ENCODE data around the gene ZNF683.
"Not testable (repeated sequence)": the region's sequence is repeated elsewhere in the genome, so short reads cannot be mapped to it uniquely, and the experiment has no call there.

Gene ZNF683

DNA sequence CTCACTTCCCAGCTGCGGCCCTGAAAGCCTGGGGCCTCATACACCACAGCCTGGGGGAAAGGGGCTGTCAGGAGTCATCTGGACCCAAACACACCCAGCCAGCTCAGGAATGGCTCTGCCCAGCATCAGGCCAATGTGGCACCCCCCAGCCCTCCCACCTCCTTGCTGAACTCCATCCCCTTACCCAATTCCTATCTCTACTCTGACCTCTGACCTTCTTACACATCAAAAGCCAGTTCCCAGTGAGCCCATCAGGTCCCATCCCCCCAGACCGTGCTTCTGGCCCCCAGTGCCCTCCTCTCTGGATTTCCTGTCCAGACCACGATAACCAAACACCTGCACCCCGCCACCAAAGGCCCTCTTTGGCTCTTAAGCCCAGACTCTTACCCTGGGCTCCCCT lies 34.9 kb downstream of the ZNF683 start:
- no peak overlapping the region for H3K4me3 ChIP-seq (ENCODE audit: control insufficient read depth, low read depth, low read length)
- TF ChIP-seq, protein P1, sequence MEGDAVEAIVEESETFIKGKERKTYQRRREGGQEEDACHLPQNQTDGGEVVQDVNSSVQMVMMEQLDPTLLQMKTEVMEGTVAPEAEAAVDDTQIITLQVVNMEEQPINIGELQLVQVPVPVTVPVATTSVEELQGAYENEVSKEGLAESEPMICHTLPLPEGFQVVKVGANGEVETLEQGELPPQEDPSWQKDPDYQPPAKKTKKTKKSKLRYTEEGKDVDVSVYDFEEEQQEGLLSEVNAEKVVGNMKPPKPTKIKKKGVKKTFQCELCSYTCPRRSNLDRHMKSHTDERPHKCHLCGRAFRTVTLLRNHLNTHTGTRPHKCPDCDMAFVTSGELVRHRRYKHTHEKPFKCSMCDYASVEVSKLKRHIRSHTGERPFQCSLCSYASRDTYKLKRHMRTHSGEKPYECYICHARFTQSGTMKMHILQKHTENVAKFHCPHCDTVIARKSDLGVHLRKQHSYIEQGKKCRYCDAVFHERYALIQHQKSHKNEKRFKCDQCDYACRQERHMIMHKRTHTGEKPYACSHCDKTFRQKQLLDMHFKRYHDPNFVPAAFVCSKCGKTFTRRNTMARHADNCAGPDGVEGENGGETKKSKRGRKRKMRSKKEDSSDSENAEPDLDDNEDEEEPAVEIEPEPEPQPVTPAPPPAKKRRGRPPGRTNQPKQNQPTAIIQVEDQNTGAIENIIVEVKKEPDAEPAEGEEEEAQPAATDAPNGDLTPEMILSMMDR (conservative IDR thresholded peaks at IDR 0.05; ENCODE audit: control insufficient read depth, insufficient read depth, low read depth, low read length): no peak
- no peak for DNase-seq (ENCODE audit: low read depth)

DNA sequence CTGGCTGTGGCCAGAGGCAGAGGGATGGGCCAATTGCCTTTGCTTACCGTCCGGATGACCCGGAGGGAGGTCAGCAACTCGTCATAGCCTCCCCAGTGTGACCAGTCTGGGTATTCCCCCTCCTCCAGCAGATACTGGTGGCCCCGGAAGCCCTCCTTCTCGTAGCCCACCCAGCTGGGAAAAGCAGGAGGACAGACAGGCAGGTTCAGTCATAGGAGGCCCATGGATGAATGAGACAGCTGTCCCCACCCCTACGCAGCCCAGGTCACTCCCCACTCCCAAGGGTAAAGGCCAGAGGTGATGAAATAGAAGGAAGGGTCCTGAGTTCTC lies 35.4 kb downstream of the ZNF683 start:
- no peak overlapping the region for H3K4me3 ChIP-seq (ENCODE audit: control insufficient read depth, low read depth, low read length)
- DNase-seq (ENCODE audit: low read depth): no peak
- TF ChIP-seq, protein P1 (conservative IDR thresholded peaks at IDR 0.05; ENCODE audit: control insufficient read depth, insufficient read depth, low read depth, low read length): no peak

DNA sequence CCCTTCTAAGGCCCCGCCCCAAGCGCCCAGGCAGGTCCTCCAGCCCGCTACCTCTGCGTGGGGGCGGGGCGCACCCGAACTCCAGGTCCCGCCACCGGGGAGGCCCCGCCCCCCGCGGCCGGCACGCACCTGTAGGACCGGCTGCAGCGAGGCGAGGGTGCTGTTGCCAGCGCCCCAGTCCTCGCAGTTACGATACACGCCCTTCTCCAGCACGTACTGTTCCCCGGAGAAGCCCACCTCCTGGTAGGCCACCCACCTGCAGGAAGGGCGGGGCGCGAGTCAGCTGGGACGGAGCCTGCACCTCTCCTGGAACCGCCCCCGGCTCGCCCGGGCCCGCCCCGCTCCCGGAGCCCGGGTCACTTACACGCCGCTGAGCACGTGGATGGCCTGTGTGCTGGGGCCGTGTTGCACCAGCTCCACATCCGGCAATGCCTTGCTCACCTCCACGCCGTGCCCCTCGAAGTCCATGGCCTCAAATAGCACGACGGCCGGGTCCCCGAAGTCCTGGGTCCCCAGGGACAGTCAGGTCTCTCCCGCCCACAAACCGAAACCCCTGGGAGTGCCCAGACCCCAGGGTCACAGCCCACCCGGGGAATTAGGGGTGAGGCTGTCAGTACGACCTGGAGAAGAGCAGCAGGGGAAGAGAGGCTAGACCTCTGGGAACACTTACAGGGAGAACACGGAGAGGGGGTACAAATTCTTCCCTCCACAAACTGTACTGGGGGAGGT lies 35.9 kb downstream of the ZNF683 start:
- no peak for DNase-seq (ENCODE audit: low read depth)
- peak overlapping the region; percentile 42 for H3K4me3 ChIP-seq (ENCODE audit: control insufficient read depth, low read depth, low read length)
- TF ChIP-seq, protein P1 (conservative IDR thresholded peaks at IDR 0.05; ENCODE audit: control insufficient read depth, insufficient read depth, low read depth, low read length): no peak

DNA sequence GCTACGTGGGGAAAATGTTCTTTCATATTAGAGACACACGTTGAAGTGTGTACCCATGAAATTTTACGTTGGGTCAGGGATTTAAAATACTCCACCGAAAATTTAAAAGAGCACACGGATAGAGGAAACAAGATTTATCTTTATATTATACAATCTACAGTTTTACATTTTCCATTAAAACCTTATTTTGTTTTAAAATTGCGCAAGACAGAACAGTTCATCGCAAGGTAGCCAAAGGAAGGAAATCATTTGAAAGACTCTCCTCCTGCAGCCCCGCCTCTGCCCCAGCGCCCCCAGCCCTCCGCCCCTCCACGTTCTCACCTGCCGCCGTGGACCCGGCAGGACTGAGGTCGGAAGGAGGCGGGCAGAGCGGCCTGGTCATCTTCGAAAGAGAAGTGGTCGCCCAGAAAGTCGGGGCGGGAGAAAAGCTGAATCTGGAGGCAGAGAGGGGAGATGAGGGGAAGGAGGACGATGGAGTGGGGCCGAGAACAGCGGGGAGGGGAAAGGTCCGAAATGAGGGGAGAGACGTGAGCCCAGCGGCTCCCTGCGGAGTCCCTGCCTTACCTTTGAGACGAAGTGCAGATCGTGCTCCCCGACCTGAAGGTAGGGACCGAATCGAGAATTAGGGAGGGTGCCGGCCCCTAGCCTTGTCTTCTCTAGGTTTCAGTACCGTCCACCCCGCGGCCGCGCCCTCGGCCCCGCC lies 36.6 kb downstream of the ZNF683 start:
- peak overlapping the region; percentile 42 for H3K4me3 ChIP-seq (ENCODE audit: control insufficient read depth, low read depth, low read length)
- DNase-seq (ENCODE audit: low read depth): no peak
- TF ChIP-seq, protein P1 (conservative IDR thresholded peaks at IDR 0.05; ENCODE audit: control insufficient read depth, insufficient read depth, low read depth, low read length): no peak

DNA sequence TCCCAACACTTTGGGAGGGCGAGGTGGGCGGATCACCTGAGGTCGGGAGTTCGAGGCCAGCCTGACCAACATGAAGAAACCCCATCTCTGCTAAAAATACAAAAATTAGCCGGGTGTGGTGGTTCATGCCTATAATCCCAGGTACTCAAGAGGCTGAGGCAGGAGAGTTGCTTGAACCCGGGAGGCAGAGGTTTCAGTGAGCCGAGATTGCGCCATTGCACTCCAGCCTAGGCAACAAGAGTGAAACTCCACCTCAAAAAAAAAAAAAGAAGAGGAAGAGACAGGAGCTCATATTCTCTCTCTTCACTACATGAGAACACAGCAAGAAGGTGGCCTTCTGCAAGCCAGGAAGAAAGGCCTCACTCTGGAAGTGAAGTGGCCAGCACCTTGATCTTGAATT lies 39.2 kb downstream of the ZNF683 start:
- not testable (repeated sequence) for H3K4me3 ChIP-seq (ENCODE audit: control insufficient read depth, low read depth, low read length); DNase-seq (ENCODE audit: low read depth)

DNA sequence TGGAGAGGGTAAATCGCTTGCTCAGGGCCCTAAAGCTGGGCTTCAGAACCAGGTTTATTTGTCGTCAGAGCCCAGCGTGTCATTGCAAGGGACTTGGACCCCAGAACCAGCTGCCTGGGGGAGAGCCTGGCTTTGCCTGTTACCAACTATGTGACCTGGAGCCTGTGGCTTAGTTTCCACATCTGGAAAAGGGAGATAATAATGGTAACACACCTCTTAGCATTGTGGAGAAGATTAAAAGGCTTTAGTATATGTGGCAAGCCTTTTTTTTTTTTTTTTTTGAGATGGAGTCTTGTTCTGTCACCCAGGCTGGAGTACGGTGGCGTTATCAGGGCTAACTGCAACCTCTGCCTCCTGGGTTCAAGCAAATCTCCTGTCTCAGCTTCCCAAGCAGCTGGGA lies 42.3 kb downstream of the ZNF683 start:
- no peak overlapping the region for H3K4me3 ChIP-seq (ENCODE audit: control insufficient read depth, low read depth, low read length)
- no peak for DNase-seq (ENCODE audit: low read depth)
- TF ChIP-seq, protein P1 (conservative IDR thresholded peaks at IDR 0.05; ENCODE audit: control insufficient read depth, insufficient read depth, low read depth, low read length): no peak

DNA sequence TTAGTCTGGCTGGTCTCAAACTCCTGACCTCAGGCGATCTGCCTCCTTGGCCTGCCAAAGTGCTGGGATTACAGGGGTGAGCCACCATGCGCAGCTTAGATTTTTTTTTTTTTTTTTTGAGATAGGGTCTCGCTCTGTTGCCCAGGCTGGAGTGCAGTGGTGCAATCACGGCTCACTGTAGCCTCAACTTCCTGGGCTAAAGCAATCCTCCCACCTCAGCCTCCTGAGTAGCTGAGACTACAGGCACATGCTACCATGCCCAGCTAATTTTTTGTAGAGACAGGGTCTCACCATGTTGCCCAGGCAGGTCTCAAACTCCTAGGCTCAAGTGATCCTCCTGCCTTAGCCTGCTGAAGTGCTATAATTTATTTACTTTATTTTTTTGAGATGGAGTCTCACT lies 43.2 kb downstream of the ZNF683 start:
- H3K4me3 ChIP-seq (ENCODE audit: control insufficient read depth, low read depth, low read length): not testable (repeated sequence)

DNA sequence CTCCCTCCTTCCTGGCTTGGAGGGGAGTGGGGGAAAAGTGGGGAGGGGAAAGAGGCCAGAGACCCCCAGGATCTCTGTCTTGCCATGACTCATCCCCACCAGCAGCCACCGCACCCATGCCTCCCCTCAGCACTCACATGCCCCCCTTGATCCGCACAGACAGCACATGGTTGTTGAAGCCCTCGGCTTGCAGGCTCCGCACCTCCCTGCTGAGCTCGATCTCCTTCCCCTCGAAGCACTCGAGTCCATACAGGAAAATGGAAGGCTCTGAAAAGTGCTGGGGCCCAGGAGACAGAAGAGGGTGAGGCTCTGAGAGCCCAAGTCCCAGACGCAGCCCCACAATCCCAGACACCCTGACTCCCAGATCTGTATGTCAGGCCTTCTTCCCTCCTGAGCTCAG lies 44.0 kb downstream of the ZNF683 start:
- no peak overlapping the region for H3K4me3 ChIP-seq (ENCODE audit: control insufficient read depth, low read depth, low read length)
- TF ChIP-seq, protein P1 (conservative IDR thresholded peaks at IDR 0.05; ENCODE audit: control insufficient read depth, insufficient read depth, low read depth, low read length): no peak

More for the DNA sequence above, 43.2 kb downstream of the ZNF683 start:
- not testable (repeated sequence) for DNase-seq (ENCODE audit: low read depth)

More for the DNA sequence above, 44.0 kb downstream of the ZNF683 start:
- no peak for DNase-seq (ENCODE audit: low read depth)

Data from fibroblast of mammary gland (primary cell).